Activated T-helper 1 cell treated with Interleukin-2 at 50 U/mL for 16 hours (primary cell): ENCODE measurements around the gene TMEM50A.
"Not testable (repeated sequence)": the region's sequence is repeated elsewhere in the genome, so short reads cannot be mapped to it uniquely, and the experiment has no call there.

Experiments used
- DNase-seq: peaks from one replicate; pipeline ENCODE4 v3.0.0-alpha.2; 2020; ENCODE audit warnings: low read depth

Gene TMEM50A

GRCh38 chr1:25336922-25337354, 1.2 kb upstream of the TMEM50A start:
- not testable (repeated sequence) for DNase-seq

GRCh38 chr1:25337483-25338187, 499 bp upstream of the TMEM50A start:
- not testable (repeated sequence) for DNase-seq

- no peak for DNase-seq
Observed at GRCh38 chr1:25338986-25339385, 852 bp downstream of the TMEM50A start.

GRCh38 chr1:25341746-25342145, 3.6 kb downstream of the TMEM50A start:
- DNase-seq = no peak

- DNase-seq = no peak
Observed at GRCh38 chr1:25342846-25343245, 4.7 kb downstream of the TMEM50A start.

GRCh38 chr1:25343872-25344271, 5.7 kb downstream of the TMEM50A start:
- no peak for DNase-seq

- no peak for DNase-seq
Observed at GRCh38 chr1:25347556-25347955, 9.4 kb downstream of the TMEM50A start.

- DNase-seq = no peak
Observed at GRCh38 chr1:25349606-25350005, 11.5 kb downstream of the TMEM50A start.

- no peak for DNase-seq
Observed at GRCh38 chr1:25355841-25356395, 17.8 kb downstream of the TMEM50A start.

- no peak for DNase-seq
Observed at GRCh38 chr1:25356441-25356840, 18.3 kb downstream of the TMEM50A start.

- DNase-seq = no peak
Observed at GRCh38 chr1:25356848-25357247, 18.7 kb downstream of the TMEM50A start.

- DNase-seq = no peak
Observed at GRCh38 chr1:25360596-25361581, 22.8 kb downstream of the TMEM50A start.

- no peak for DNase-seq
Observed at GRCh38 chr1:25361901-25362300, 23.8 kb downstream of the TMEM50A start.

GRCh38 chr1:25362634-25363559, 24.8 kb downstream of the TMEM50A start:
- DNase-seq = not testable (repeated sequence)

GRCh38 chr1:25369241-25369640, 31.1 kb downstream of the TMEM50A start:
- no peak for DNase-seq

GRCh38 chr1:25369691-25370271, 31.6 kb downstream of the TMEM50A start:
- DNase-seq = not testable (repeated sequence)

GRCh38 chr1:25371757-25372156, 33.6 kb downstream of the TMEM50A start:
- DNase-seq = not testable (repeated sequence)

GRCh38 chr1:25378367-25378766, 40.2 kb downstream of the TMEM50A start:
- not testable (repeated sequence) for DNase-seq

GRCh38 chr1:25382543-25382942, 44.4 kb downstream of the TMEM50A start:
- DNase-seq = not testable (repeated sequence)

- DNase-seq = not testable (repeated sequence)
Observed at GRCh38 chr1:25383090-25383489, 45.0 kb downstream of the TMEM50A start.

GRCh38 chr1:25383875-25384274, 45.7 kb downstream of the TMEM50A start:
- DNase-seq = not testable (repeated sequence)
